ENCODE data around the gene XPNPEP1.

- TF ChIP-seq, protein P1, sequence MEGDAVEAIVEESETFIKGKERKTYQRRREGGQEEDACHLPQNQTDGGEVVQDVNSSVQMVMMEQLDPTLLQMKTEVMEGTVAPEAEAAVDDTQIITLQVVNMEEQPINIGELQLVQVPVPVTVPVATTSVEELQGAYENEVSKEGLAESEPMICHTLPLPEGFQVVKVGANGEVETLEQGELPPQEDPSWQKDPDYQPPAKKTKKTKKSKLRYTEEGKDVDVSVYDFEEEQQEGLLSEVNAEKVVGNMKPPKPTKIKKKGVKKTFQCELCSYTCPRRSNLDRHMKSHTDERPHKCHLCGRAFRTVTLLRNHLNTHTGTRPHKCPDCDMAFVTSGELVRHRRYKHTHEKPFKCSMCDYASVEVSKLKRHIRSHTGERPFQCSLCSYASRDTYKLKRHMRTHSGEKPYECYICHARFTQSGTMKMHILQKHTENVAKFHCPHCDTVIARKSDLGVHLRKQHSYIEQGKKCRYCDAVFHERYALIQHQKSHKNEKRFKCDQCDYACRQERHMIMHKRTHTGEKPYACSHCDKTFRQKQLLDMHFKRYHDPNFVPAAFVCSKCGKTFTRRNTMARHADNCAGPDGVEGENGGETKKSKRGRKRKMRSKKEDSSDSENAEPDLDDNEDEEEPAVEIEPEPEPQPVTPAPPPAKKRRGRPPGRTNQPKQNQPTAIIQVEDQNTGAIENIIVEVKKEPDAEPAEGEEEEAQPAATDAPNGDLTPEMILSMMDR (IDR thresholded peaks at IDR 0.05; ENCODE audit: poor library complexity, severe bottlenecking): no peak
- TF ChIP-seq EP300 (conservative IDR thresholded peaks at IDR 0.05; ENCODE audit: poor library complexity, severe bottlenecking) (no peak), TAF1 (IDR thresholded peaks at IDR 0.05; ENCODE audit: low read depth) (no peak), EZH2 (IDR thresholded peaks at IDR 0.05; ENCODE audit: borderline replicate concordance, insufficient read depth, low read length, poor library complexity, severe bottlenecking) (no peak), RAD21 (conservative IDR thresholded peaks at IDR 0.05) (no peak)
Observed at GRCh38 chr10:109947111-109947920, 24.0 kb upstream of the XPNPEP1 start.

All from neural cell (in vitro differentiated cells).